Spleen (tissue), 11 donors: Measurements from ENCODE around the gene CLSTN3. TPM values are rescaled to one million over a fixed set of nuclear protein-coding genes. Genes with fewer than 3 reads are reported as not detected.

Source experiments
- DNase-seq: peaks from one replicate; pipeline ENCODE4 v3.0.0-alpha.2; 2020
- H3K27ac ChIP-seq, 8 donors: fragments of 200-600 bp; sonication (generic) in 7 of 8; 1 replicate in 4 of 8; 2 replicates in 4 of 8; pipeline versions ENCODE4 v1.5.0 to v1.8.0; 2016 to 2021; ENCODE audit warnings: inconsistent platforms in 4 of 8, mild to moderate bottlenecking in 4 of 8, moderate library complexity in 1 of 8
- H3K27me3 ChIP-seq, 7 donors: fragments of 200-600 bp; sonication (generic) in 6 of 7; replicated peaks in 1 of 7; 1 replicate in 4 of 7; 2 replicates in 3 of 7; pipeline versions ENCODE4 v1.5.0 to v1.8.0; 2016 to 2021; ENCODE audit warnings: inconsistent platforms in 3 of 7, mild to moderate bottlenecking in 1 of 7
- H3K36me3 ChIP-seq, 6 donors: fragments of 200-600 bp; sonication (generic) in 5 of 6; 1 replicate in 4 of 6; 2 replicates in 2 of 6; pipeline versions ENCODE4 v1.5.0 to v1.8.0; 2016 to 2021; ENCODE audit warnings: inconsistent platforms in 2 of 6
- H3K4me1 ChIP-seq, 6 donors: fragments of 200-600 bp; sonication (generic) in 5 of 6; 1 replicate in 3 of 6; 2 replicates in 3 of 6; pipeline versions ENCODE4 v1.5.0 to v1.8.0; 2016 to 2021; ENCODE audit warnings: inconsistent platforms in 3 of 6
- H3K4me3 ChIP-seq, 8 donors: fragments of 200-600 bp; sonication (generic) in 7 of 8; 1 replicate in 4 of 8; 2 replicates in 4 of 8; pipeline versions ENCODE4 v1.5.0 to v1.8.0; 2016 to 2021; ENCODE audit warnings: inconsistent platforms in 4 of 8, mild to moderate bottlenecking in 4 of 8, moderate library complexity in 2 of 8
- H3K9me3 ChIP-seq, 8 donors: fragments of 200-600 bp; sonication (generic) in 7 of 8; 1 replicate in 4 of 8; 2 replicates in 4 of 8; pipeline versions ENCODE4 v1.5.0 to v1.8.0; 2016 to 2021; ENCODE audit warnings: inconsistent platforms in 4 of 8
- POLR2A ChIP-seq, 3 donors: fragments of 450-650 bp; IDR thresholded peaks; one replicate each; pipeline ENCODE4 v1.5.1; 2017; ENCODE audit warnings: antibody characterized with exemption in 3 of 3, mild to moderate bottlenecking in 1 of 3
- POLR2AphosphoS5 ChIP-seq, 3 donors: sonication (generic); formaldehyde crosslinking; IDR thresholded peaks; one replicate each; pipeline ENCODE4 v1.5.1; 2017; ENCODE audit warnings: antibody characterized with exemption in 3 of 3
- WGBS, 5 donors: extraction: QIAGEN DNeasy Blood & Tissue Kit in 3 of 5; methylation state at CpG; one replicate each; pipeline versions ENCODE4 v1.1.5 to v1.1.7; 2013 to 2018; 5-methylcytosine and 5-hydroxymethylcytosine counted together
- intact Hi-C: fragments of 100-400 bp; cut with DNase I; formaldehyde crosslinking; loops from one replicate; pipeline ENCODE4 v1.15.0; 2023; ENCODE audit warnings: low total_unique reads
- polyA plus RNA-seq, 3 donors: library from polyadenylated mRNA; stranded (reverse); fragments of 200-250 nt; gene quantifications; one replicate each; pipeline ENCODE4 v1.2.1, GENCODE V29; 2013
- total RNA-seq, 7 donors: library from RNA; depleted of rRNA in 3 of 7; stranded (reverse); fragments of >200 nt in 3 of 7; fragmentation: NEBNext Ultra II Directional in 4 of 7; extraction: Animal tissue kit (Norgen Biotek cat#: 25700) in 4 of 7; gene quantifications; one replicate each; pipeline versions ENCODE4 v1.1.0 to v1.2.1, GENCODE V29; 2016 to 2021
- TF ChIP-seq, protein P1 (sequence below), 11 experiments: fragments of 200-600 bp in 7 of 11; fragments of 450-650 bp in 4 of 11; sonication (generic) in 4 of 11; IDR thresholded peaks in 8 of 11; conservative IDR thresholded peaks in 3 of 11; 1 replicate in 7 of 11; 2 replicates in 4 of 11; pipeline versions ENCODE4 v1.4.0 to v1.8.0; 2016 to 2021; ENCODE audit warnings: antibody characterized with exemption in 11 of 11, inconsistent platforms in 4 of 11, mild to moderate bottlenecking in 1 of 11
- donor health status: healthy with polysubstance abuse.
- donor health status: DM: no; HTN: no; CAD: no; lungs with moderate emphysema.
- donor health status: DM: no; HTN: no; CAD: no.
- donor health status: Bipolar disorder and iron deficiency.
- donor health status: healthy.
- donor health status: DM: no; HTN: no; CAD: no.
- donor health status: DM: yes; HTN: yes; CAD: no.

The CLSTN3 gene
- total and polyA plus RNA-seq, 10 donors, result 15.0 to 131 (median 67.7) TPM

DNA sequence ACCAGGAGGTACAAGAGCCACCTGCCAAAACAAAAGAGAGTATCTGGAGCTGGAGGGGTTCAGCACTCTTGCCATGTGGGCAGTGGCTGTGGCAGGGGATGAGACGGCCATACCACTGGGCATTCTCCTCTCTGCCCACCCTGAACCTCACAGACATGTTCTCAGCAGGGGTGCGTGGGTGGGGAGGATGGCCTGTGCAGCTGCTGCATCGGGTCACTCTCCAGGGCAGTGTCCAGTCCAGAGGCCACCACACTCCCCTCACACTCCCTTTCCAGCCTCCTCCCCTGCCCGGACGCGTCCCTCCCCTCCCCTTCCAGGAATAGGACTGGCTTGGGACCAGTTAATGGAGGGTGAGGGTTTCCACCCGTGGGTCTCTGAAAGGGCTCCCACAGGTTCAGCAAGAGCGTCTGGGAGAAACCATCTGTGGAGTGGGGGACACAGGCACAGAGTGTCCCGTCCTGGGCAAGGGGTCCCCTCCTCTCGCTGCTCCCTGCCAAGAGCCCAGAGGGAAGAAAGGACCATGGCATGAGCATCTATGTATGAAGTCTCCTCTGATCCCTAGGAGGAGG lies 38.4 kb upstream of the CLSTN3 start:
- DNase-seq, result no peak
- H3K4me1 ChIP-seq, result peaks cover 0 to 58% (median 25%) of the 10 kb centered on the region in 6 donors
- peak overlapping the region; percentile 27 to 82 (median 76) for H3K27ac ChIP-seq
- intact Hi-C loops, result loop anchor here (10.0 kb wide), 1 partner anchor 77 kb away; the partner anchor contains the start of gene LPCAT3
- H3K4me3 ChIP-seq, result peak overlapping the region; percentile 36 to 71 (median 49)
- no peaks in the 10 kb centered on the region for H3K27me3 ChIP-seq
- peaks cover 0 to 41% (median 4%) of the 10 kb centered on the region in 6 donors for H3K36me3 ChIP-seq
- 44 to 63% (median 50%) methylated on average over 10 of the region's 10 CpGs for WGBS, 5 donors
- H3K9me3 ChIP-seq, result no peaks in the 10 kb centered on the region
- peak; percentile 50 to 82 (median 71) for TF ChIP-seq POLR2AphosphoS5 (IDR thresholded peaks at IDR 0.05)
- TF ChIP-seq, protein P1, sequence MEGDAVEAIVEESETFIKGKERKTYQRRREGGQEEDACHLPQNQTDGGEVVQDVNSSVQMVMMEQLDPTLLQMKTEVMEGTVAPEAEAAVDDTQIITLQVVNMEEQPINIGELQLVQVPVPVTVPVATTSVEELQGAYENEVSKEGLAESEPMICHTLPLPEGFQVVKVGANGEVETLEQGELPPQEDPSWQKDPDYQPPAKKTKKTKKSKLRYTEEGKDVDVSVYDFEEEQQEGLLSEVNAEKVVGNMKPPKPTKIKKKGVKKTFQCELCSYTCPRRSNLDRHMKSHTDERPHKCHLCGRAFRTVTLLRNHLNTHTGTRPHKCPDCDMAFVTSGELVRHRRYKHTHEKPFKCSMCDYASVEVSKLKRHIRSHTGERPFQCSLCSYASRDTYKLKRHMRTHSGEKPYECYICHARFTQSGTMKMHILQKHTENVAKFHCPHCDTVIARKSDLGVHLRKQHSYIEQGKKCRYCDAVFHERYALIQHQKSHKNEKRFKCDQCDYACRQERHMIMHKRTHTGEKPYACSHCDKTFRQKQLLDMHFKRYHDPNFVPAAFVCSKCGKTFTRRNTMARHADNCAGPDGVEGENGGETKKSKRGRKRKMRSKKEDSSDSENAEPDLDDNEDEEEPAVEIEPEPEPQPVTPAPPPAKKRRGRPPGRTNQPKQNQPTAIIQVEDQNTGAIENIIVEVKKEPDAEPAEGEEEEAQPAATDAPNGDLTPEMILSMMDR (IDR thresholded peaks at IDR 0.05 in 8 of 11, conservative IDR thresholded peaks at IDR 0.05 in 3 of 11), result no peak
- TF ChIP-seq POLR2A (IDR thresholded peaks at IDR 0.05), result no peak

DNA sequence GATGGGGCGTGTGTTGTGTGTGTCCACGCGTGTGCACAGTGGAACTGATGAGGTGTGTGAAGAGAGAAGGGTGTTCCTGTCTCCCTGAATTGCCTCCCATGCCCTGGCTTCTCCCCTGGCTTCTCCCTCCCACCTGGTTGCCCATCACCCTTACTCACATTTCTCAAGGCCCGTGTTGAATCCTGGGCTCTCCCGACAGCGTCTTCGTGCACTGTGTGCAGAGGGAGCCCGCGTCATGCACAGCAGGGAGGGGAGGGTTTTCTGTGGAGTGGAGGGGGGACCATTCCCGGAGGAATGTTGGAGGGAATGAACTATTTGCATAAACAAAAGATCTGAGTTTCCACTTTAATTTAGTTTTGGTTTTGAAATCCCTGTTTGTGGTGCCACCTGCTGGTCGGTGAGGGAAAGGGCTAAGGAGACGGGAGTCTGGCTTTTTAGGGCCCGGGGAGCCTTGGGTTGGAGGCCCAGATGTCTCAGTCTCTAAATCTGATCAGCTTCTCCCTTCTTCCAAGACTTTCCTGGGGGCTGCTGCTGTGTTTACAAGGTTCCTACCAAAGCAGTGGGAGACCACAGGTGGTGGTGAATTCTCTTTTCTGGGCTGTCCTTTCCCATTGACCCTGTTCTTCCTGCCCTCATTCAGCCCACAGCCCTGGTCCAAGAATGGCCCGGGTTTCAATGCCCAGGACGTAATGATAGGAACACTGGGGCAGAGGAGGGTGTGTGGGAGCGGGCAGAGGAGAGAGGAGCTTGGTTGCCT lies 37.8 kb upstream of the CLSTN3 start, which contains the start of gene C1R:
TSS of gene C1R (minus strand) at position 217 of the 757 bp plus-strand sequence. CDS start at position 160, 57 bp downstream.
- TF ChIP-seq, protein P1 (IDR thresholded peaks at IDR 0.05 in 8 of 11, conservative IDR thresholded peaks at IDR 0.05 in 3 of 11), result peak; percentile 79 to 96 (median 93)
- TF ChIP-seq POLR2A (IDR thresholded peaks at IDR 0.05) (no peak), POLR2AphosphoS5 (IDR thresholded peaks at IDR 0.05) (peak in 2 of 3 donors; percentile 68 to 71)
- Histone ChIP-seq H3K4me3 (peak within 1 kb of the TSS; percentile 36 to 71 (median 49)), H3K27me3 (no peaks in the 10 kb centered on the region), H3K4me1 (peaks cover 0 to 58% (median 25%) of the 10 kb centered on the region in 6 donors), H3K36me3 (peaks cover 0 to 41% (median 4%) of the 10 kb centered on the region in 6 donors), H3K27ac (peak within 1 kb of the TSS; percentile 27 to 82 (median 76)), H3K9me3 (no peaks in the 10 kb centered on the region)
- DNase-seq, result peak; percentile 86
- intact Hi-C loops, result loop anchor here (10.0 kb wide), 1 partner anchor 78 kb away; the partner anchor contains the start of gene LPCAT3
- WGBS, 5 donors, result 15 to 31% (median 27%) methylated on average over 16 of the region's 16 CpGs

DNA sequence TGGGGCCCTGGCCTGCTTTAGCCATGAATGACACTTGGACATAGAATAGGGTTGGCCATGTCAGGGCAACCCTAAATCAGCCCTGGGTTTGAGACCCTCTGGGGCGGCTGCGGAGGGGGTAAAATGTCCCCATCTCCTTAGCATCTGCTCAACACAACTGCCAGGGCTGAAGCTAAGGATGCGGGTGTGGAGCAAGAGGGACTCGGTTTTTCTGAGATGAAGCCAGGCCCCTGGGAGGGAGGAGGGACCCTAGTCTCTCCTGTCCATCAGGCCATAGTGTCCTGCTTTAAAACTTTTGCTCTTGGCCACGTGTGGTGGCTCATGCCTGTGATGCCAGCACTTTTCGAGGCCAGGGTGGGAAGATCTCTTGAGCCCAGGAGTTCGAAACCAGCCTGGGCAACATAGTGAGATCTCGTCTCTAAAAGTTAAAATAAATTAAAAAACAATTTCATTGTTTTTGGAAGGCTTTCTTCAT lies 37.1 kb upstream of the CLSTN3 start:
- TF ChIP-seq, protein P1 (IDR thresholded peaks at IDR 0.05 in 8 of 11, conservative IDR thresholded peaks at IDR 0.05 in 3 of 11), result no peak
- TF ChIP-seq POLR2A (IDR thresholded peaks at IDR 0.05) (no peak), POLR2AphosphoS5 (IDR thresholded peaks at IDR 0.05) (peak in 1 of 3 donors; percentile 31)
- DNase-seq, result no peak
- intact Hi-C loops, result loop anchor here (10.0 kb wide), 1 partner anchor 78 kb away; the partner anchor contains the start of gene LPCAT3
- Histone ChIP-seq H3K9me3 (no peaks in the 10 kb centered on the region), H3K4me1 (peaks cover 0 to 58% (median 25%) of the 10 kb centered on the region in 6 donors), H3K4me3 (peak overlapping the region in 1 of 8 donors; percentile 71), H3K27ac (peak overlapping the region; percentile 13 to 82 (median 76)), H3K27me3 (no peaks in the 10 kb centered on the region), H3K36me3 (peaks cover 0 to 41% (median 4%) of the 10 kb centered on the region in 6 donors)
- 78 to 86% (median 80%) methylated on average over 8 of the region's 8 CpGs for WGBS, 5 donors
